ENCODE results near the gene ATP9B.

Gene ATP9B

GRCh38 chr18:79229431-79229830 is 160.2 kb downstream of the ATP9B start:
- Histone ChIP-seq H2BK15ac (replicated peaks; ENCODE audit: low read depth) (no peak overlapping the region), H2BK5ac (ENCODE audit: low read length) (no peak overlapping the region), H4K8ac (ENCODE audit: low read depth, low read length) (no peak overlapping the region), H3K4ac (ENCODE audit: low read depth, low read length) (no peak overlapping the region), H3K23ac (ENCODE audit: low read length) (no peak overlapping the region), H2BK120ac (ENCODE audit: low read depth, low read length) (no peak overlapping the region), H3K9ac (ENCODE audit: low read length) (no peak overlapping the region), H2AK5ac (ENCODE audit: low read length) (no peak overlapping the region), H3K79me1 (ENCODE audit: low read length) (no peaks in the 10 kb centered on the region), H3K4me2 (ENCODE audit: low read length) (no peak overlapping the region), H3K4me3 (ENCODE audit: low read length) (no peak overlapping the region), H3K27ac (ENCODE audit: low read depth, low read length) (no peak overlapping the region), H4K5ac (ENCODE audit: low read length) (no peak overlapping the region), H3K56ac (ENCODE audit: low read length) (no peak overlapping the region), H3K18ac (ENCODE audit: low read length) (no peak overlapping the region), H3K79me2 (ENCODE audit: control insufficient read depth, insufficient read depth, low read length) (no peaks in the 10 kb centered on the region), H3K36me3 (ENCODE audit: control insufficient read depth, insufficient read depth, low read length) (no peaks in the 10 kb centered on the region), H3K27me3 (ENCODE audit: insufficient read depth, low read length, poor library complexity) (no peaks in the 10 kb centered on the region), H3K4me1 (ENCODE audit: control insufficient read depth, low read depth, low read length) (no peaks in the 10 kb centered on the region)
- no peak for DNase-seq
- WGBS (ENCODE audit: extremely low coverage, insufficient coverage, low lambda C conversion rate) = no CpG with 5 or more reads among the region's 6 CpGs

GRCh38 chr18:79234438-79234837 is 165.2 kb downstream of the ATP9B start:
- no peak overlapping the region for H4K8ac ChIP-seq (ENCODE audit: low read depth, low read length)
- no peak overlapping the region for H3K4me3 ChIP-seq (ENCODE audit: low read length)
- H4K5ac ChIP-seq (ENCODE audit: low read length) = no peak overlapping the region
- no peak overlapping the region for H3K18ac ChIP-seq (ENCODE audit: low read length)
- H3K79me2 ChIP-seq (ENCODE audit: control insufficient read depth, insufficient read depth, low read length) = no peaks in the 10 kb centered on the region
- H3K4me2 ChIP-seq (ENCODE audit: low read length) = no peak overlapping the region
- no peak overlapping the region for H2BK5ac ChIP-seq (ENCODE audit: low read length)
- H3K4ac ChIP-seq (ENCODE audit: low read depth, low read length) = no peak overlapping the region
- no peak overlapping the region for H3K9ac ChIP-seq (ENCODE audit: low read length)
- no peaks in the 10 kb centered on the region for H3K4me1 ChIP-seq (ENCODE audit: control insufficient read depth, low read depth, low read length)
- H3K27ac ChIP-seq (ENCODE audit: low read depth, low read length) = no peak overlapping the region
- H2BK15ac ChIP-seq (replicated peaks; ENCODE audit: low read depth) = no peak overlapping the region
- H3K23ac ChIP-seq (ENCODE audit: low read length) = no peak overlapping the region
- H3K79me1 ChIP-seq (ENCODE audit: low read length) = no peaks in the 10 kb centered on the region
- H3K27me3 ChIP-seq (ENCODE audit: insufficient read depth, low read length, poor library complexity) = no peaks in the 10 kb centered on the region
- no CpG with 5 or more reads among the region's 14 CpGs for WGBS (ENCODE audit: extremely low coverage, insufficient coverage, low lambda C conversion rate)
- H3K56ac ChIP-seq (ENCODE audit: low read length) = no peak overlapping the region
- no peak for DNase-seq
- H2BK120ac ChIP-seq (ENCODE audit: low read depth, low read length) = no peak overlapping the region
- H3K36me3 ChIP-seq (ENCODE audit: control insufficient read depth, insufficient read depth, low read length) = no peaks in the 10 kb centered on the region
- H2AK5ac ChIP-seq (ENCODE audit: low read length) = no peak overlapping the region

- no peaks in the 10 kb centered on the region for H3K4me1 ChIP-seq (ENCODE audit: control insufficient read depth, low read depth, low read length)
- H3K27ac ChIP-seq (ENCODE audit: low read depth, low read length) = no peak overlapping the region
- H4K8ac ChIP-seq (ENCODE audit: low read depth, low read length) = no peak overlapping the region
- no peaks in the 10 kb centered on the region for H3K27me3 ChIP-seq (ENCODE audit: insufficient read depth, low read length, poor library complexity)
- no peak overlapping the region for H3K4ac ChIP-seq (ENCODE audit: low read depth, low read length)
- no peak overlapping the region for H2BK15ac ChIP-seq (replicated peaks; ENCODE audit: low read depth)
- no peak overlapping the region for H2AK5ac ChIP-seq (ENCODE audit: low read length)
- no peak overlapping the region for H2BK120ac ChIP-seq (ENCODE audit: low read depth, low read length)
- no peaks in the 10 kb centered on the region for H3K36me3 ChIP-seq (ENCODE audit: control insufficient read depth, insufficient read depth, low read length)
- no peaks in the 10 kb centered on the region for H3K79me1 ChIP-seq (ENCODE audit: low read length)
- no peak overlapping the region for H3K23ac ChIP-seq (ENCODE audit: low read length)
- no peak overlapping the region for H3K4me2 ChIP-seq (ENCODE audit: low read length)
- WGBS (ENCODE audit: extremely low coverage, insufficient coverage, low lambda C conversion rate) = no CpG with 5 or more reads among the region's 12 CpGs
- no peaks in the 10 kb centered on the region for H3K79me2 ChIP-seq (ENCODE audit: control insufficient read depth, insufficient read depth, low read length)
- H3K4me3 ChIP-seq (ENCODE audit: low read length) = no peak overlapping the region
- H2BK5ac ChIP-seq (ENCODE audit: low read length) = no peak overlapping the region
- H3K9ac ChIP-seq (ENCODE audit: low read length) = no peak overlapping the region
- DNase-seq = peak; percentile 15
- no peak overlapping the region for H3K18ac ChIP-seq (ENCODE audit: low read length)
- H3K56ac ChIP-seq (ENCODE audit: low read length) = no peak overlapping the region
- H4K5ac ChIP-seq (ENCODE audit: low read length) = no peak overlapping the region
Measured at GRCh38 chr18:79239631-79240030, 170.4 kb downstream of the ATP9B start.

DNA sequence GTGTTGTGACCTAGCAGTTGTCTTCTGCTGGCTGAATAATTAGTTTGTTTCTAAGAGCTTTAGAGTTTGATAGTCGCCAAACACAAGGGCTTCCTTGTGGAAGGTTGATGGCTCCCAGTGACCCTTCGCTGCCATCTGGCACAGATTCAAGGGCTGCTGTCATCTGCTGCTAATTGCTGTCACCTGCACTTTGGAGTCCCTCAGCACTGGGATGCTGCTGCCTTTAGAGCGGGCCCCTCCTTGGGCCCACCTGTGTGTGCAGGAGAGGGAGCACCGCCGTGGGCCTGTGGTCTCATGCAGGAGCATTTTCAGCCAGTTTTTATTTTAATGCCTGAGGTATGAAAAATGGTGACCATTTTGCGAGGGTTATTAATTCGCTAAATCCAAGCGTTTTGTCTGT is 172.6 kb downstream of the ATP9B start:
- no peak for DNase-seq
- Histone ChIP-seq H3K79me1 (ENCODE audit: low read length) (no peaks in the 10 kb centered on the region), H3K4me1 (ENCODE audit: control insufficient read depth, low read depth, low read length) (no peaks in the 10 kb centered on the region), H3K79me2 (ENCODE audit: control insufficient read depth, insufficient read depth, low read length) (no peaks in the 10 kb centered on the region), H3K4me3 (ENCODE audit: low read length) (no peak overlapping the region), H4K8ac (ENCODE audit: low read depth, low read length) (no peak overlapping the region), H3K36me3 (ENCODE audit: control insufficient read depth, insufficient read depth, low read length) (no peaks in the 10 kb centered on the region), H4K5ac (ENCODE audit: low read length) (no peak overlapping the region), H3K27ac (ENCODE audit: low read depth, low read length) (no peak overlapping the region), H3K4me2 (ENCODE audit: low read length) (no peak overlapping the region), H3K56ac (ENCODE audit: low read length) (no peak overlapping the region), H2BK120ac (ENCODE audit: low read depth, low read length) (no peak overlapping the region), H3K9ac (ENCODE audit: low read length) (no peak overlapping the region), H2BK5ac (ENCODE audit: low read length) (no peak overlapping the region), H3K18ac (ENCODE audit: low read length) (no peak overlapping the region), H2BK15ac (replicated peaks; ENCODE audit: low read depth) (no peak overlapping the region), H2AK5ac (ENCODE audit: low read length) (no peak overlapping the region), H3K23ac (ENCODE audit: low read length) (no peak overlapping the region), H3K27me3 (ENCODE audit: insufficient read depth, low read length, poor library complexity) (no peaks in the 10 kb centered on the region), H3K4ac (ENCODE audit: low read depth, low read length) (no peak overlapping the region)
- no CpG with 5 or more reads among the region's 8 CpGs for WGBS (ENCODE audit: extremely low coverage, insufficient coverage, low lambda C conversion rate)

DNA sequence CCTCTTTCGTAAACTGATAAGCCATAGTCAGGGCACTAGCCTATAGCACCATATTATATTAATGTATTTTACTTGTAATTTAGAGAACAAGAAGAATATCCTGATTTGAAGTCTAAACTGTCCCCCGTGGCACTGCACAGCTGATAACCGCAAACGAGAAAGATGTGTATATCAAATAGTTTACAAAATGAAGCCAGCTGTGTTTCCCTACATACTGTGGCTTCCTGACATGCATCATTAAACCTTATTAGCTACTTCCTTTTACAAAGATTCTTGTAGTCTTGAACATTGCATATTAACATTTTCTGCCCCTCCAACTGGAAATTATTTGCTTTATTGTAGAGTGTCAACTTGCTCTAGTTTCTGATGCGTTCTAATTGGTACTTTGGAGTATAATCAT is 173.1 kb downstream of the ATP9B start:
- H2BK5ac ChIP-seq (ENCODE audit: low read length) = no peak overlapping the region
- H4K5ac ChIP-seq (ENCODE audit: low read length) = no peak overlapping the region
- H3K4me1 ChIP-seq (ENCODE audit: control insufficient read depth, low read depth, low read length) = no peaks in the 10 kb centered on the region
- H3K27me3 ChIP-seq (ENCODE audit: insufficient read depth, low read length, poor library complexity) = no peaks in the 10 kb centered on the region
- H2BK15ac ChIP-seq (replicated peaks; ENCODE audit: low read depth) = no peak overlapping the region
- no peak overlapping the region for H3K27ac ChIP-seq (ENCODE audit: low read depth, low read length)
- no peak overlapping the region for H2AK5ac ChIP-seq (ENCODE audit: low read length)
- no peak overlapping the region for H3K23ac ChIP-seq (ENCODE audit: low read length)
- H3K79me2 ChIP-seq (ENCODE audit: control insufficient read depth, insufficient read depth, low read length) = no peaks in the 10 kb centered on the region
- H3K36me3 ChIP-seq (ENCODE audit: control insufficient read depth, insufficient read depth, low read length) = no peaks in the 10 kb centered on the region
- H3K4me2 ChIP-seq (ENCODE audit: low read length) = no peak overlapping the region
- no peak overlapping the region for H3K4me3 ChIP-seq (ENCODE audit: low read length)
- H3K79me1 ChIP-seq (ENCODE audit: low read length) = no peaks in the 10 kb centered on the region
- no peak overlapping the region for H2BK120ac ChIP-seq (ENCODE audit: low read depth, low read length)
- no peak overlapping the region for H3K18ac ChIP-seq (ENCODE audit: low read length)
- DNase-seq = no peak
- no CpG with 5 or more reads among the region's 5 CpGs for WGBS (ENCODE audit: extremely low coverage, insufficient coverage, low lambda C conversion rate)
- H3K4ac ChIP-seq (ENCODE audit: low read depth, low read length) = no peak overlapping the region
- no peak overlapping the region for H4K8ac ChIP-seq (ENCODE audit: low read depth, low read length)
- H3K9ac ChIP-seq (ENCODE audit: low read length) = no peak overlapping the region
- H3K56ac ChIP-seq (ENCODE audit: low read length) = no peak overlapping the region

- no peak overlapping the region for H3K4me2 ChIP-seq (ENCODE audit: low read length)
- H3K9ac ChIP-seq (ENCODE audit: low read length) = no peak overlapping the region
- no peak overlapping the region for H2BK5ac ChIP-seq (ENCODE audit: low read length)
- no CpG with 5 or more reads among the region's 23 CpGs for WGBS (ENCODE audit: extremely low coverage, insufficient coverage, low lambda C conversion rate)
- no peaks in the 10 kb centered on the region for H3K27me3 ChIP-seq (ENCODE audit: insufficient read depth, low read length, poor library complexity)
- H2AK5ac ChIP-seq (ENCODE audit: low read length) = no peak overlapping the region
- H3K23ac ChIP-seq (ENCODE audit: low read length) = no peak overlapping the region
- H3K56ac ChIP-seq (ENCODE audit: low read length) = no peak overlapping the region
- DNase-seq = no peak
- H4K5ac ChIP-seq (ENCODE audit: low read length) = no peak overlapping the region
- H3K18ac ChIP-seq (ENCODE audit: low read length) = no peak overlapping the region
- H3K36me3 ChIP-seq (ENCODE audit: control insufficient read depth, insufficient read depth, low read length) = no peaks in the 10 kb centered on the region
- no peak overlapping the region for H3K4me3 ChIP-seq (ENCODE audit: low read length)
- no peak overlapping the region for H3K27ac ChIP-seq (ENCODE audit: low read depth, low read length)
- no peaks in the 10 kb centered on the region for H3K79me1 ChIP-seq (ENCODE audit: low read length)
- no peaks in the 10 kb centered on the region for H3K4me1 ChIP-seq (ENCODE audit: control insufficient read depth, low read depth, low read length)
- no peaks in the 10 kb centered on the region for H3K79me2 ChIP-seq (ENCODE audit: control insufficient read depth, insufficient read depth, low read length)
- H2BK120ac ChIP-seq (ENCODE audit: low read depth, low read length) = no peak overlapping the region
- no peak overlapping the region for H2BK15ac ChIP-seq (replicated peaks; ENCODE audit: low read depth)
- no peak overlapping the region for H4K8ac ChIP-seq (ENCODE audit: low read depth, low read length)
- H3K4ac ChIP-seq (ENCODE audit: low read depth, low read length) = no peak overlapping the region
Measured at GRCh38 chr18:79245517-79246001, 176.4 kb downstream of the ATP9B start.
